OCI-LY7 (cell line): ENCODE data around the gene CHRNA3.

Experiments used
- CTCF ChIP-seq: fragments of 200-600 bp; sonication (generic); conservative IDR thresholded peaks from 2 replicates; pipeline ENCODE4 v1.5.1; 2014; ENCODE audit warnings: mild to moderate bottlenecking, antibody characterized with exemption, low read length, moderate library complexity, mixed read lengths
- EZH2phosphoT487 ChIP-seq: fragments of 200-600 bp; sonication (generic); IDR thresholded peaks from 2 replicates; pipeline ENCODE4 v1.6.1; 2018; ENCODE audit warnings: low read depth, borderline replicate concordance, mild to moderate bottlenecking, mixed run types, antibody characterized with exemption, low read length, moderate library complexity, mixed read lengths

- no peak for TF ChIP-seq CTCF
- no peak for TF ChIP-seq EZH2phosphoT487
These were observed 1.5 kb downstream of the CHRNA3 start for GRCh38 chr15:78619022-78619950.
